A549 treated with AZD2906 at 1 μM for 4 hours (cell line): ENCODE measurements around the gene POLR1E. TPM values are rescaled to one million over a fixed set of nuclear protein-coding genes. Genes with fewer than 3 reads are reported as not detected.

Source experiments
- total RNA-seq: library from RNA; stranded (reverse); fragments of 200-300 nt; extraction: Qiagen RNA extraction; gene quantifications from 5 replicates; pipeline ENCODE4 v1.2.3, GENCODE V29; 2022

Gene POLR1E
- total RNA-seq, result 30.4 to 36.6 TPM (median 34.2 TPM) in 5 replicates

GRCh38 chr9:37485389-37486255 lies at the start of gene POLR1E:
Gene POLR1E, plus strand, starts transcription at chr9:37485948. Its CDS starts 100 bp downstream, at chr9:37486048.

DNA sequence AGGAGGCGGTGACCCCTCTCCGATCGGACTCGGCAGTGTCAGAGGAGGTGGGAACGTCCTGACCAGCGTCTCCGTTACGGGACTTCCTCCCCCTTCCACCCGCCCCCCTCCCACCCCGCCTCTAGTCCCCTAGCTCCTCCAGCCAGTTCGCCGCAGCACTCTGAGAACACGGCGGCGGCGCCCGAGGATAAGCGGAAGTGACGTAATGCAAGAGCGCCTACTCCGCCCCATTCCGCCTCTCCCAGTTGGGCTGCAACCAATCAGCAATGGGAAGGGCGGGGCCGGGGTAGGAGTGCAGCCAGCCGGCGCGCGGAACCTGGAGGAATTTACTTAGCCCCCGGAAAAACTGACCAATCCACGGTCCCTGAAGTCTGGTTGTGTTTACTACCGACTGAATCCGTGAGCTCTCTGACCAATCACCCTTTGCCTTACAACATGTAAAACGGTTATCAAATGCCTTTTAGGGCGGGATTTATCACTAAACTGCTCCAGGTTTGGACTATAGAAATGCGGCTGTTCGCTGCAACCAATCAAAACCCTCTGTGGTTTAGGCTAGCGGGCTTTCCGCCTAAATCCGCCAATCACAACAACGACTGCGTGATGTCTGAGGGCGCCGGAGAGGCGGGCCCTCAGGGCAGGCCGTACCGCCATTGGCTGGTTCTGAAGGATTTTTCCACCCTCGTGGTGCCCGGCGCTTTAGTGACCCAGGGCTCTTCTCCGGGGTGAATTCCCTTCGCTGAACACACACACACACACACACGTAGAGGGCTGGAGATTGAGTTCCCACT lies 20.3 kb upstream of the POLR1E start, which contains the start of gene ZBTB5:
TSS of gene ZBTB5 (minus strand) at position 202 of the 788 bp plus-strand sequence. CDS start 22,899 bp downstream, outside the sequence.

Other genes with a start within 250 kb of the POLR1E start
- gene GRHPR, start 63.3 kb upstream of the POLR1E start, total RNA-seq, result 141 to 179 TPM (median 173 TPM) in 5 replicates
- gene ZBTB5, start 20.5 kb upstream of the POLR1E start, total RNA-seq, result 6.4 to 7.3 TPM (median 6.9 TPM) in 5 replicates
- 6.9 to 8.0 TPM (median 7.0 TPM) in 5 replicates for gene FBXO10, start 90.4 kb downstream of the POLR1E start, total RNA-seq
- 295 to 320 TPM (median 311 TPM) in 5 replicates for gene TOMM5, start 106.6 kb downstream of the POLR1E start, total RNA-seq
- 0.02 to 0.07 TPM (median 0.06 TPM) in 5 replicates for gene FRMPD1, start 165.0 kb downstream of the POLR1E start, total RNA-seq